Measurements from ENCODE around the gene ADCY2. TPM values are rescaled to one million over a fixed set of nuclear protein-coding genes. Genes with fewer than 3 reads are reported as not detected.

Gene ADCY2
- total and polyA plus RNA-seq, 2 of the 13 experiments (the other 11 are each of a cell fraction or from before 2014, with no cell fraction given), result not detected

- intact Hi-C loops (cut with micrococcal nuclease; ENCODE audit: unreplicated experiment), result no loop called here
Measured at GRCh38 chr5:7668627-7669026, 272.7 kb downstream of the ADCY2 start.

More at GRCh38 chr5:7668627-7669026, 272.7 kb downstream of the ADCY2 start:
- no peak for FAIRE-seq
- CTCF ChIA-PET (ENCODE audit: low intra/inter-chr PET ratio, low total read pairs), result no interaction called here
- no peak overlapping the region for H3K9ac ChIP-seq (ENCODE audit: insufficient read depth, low read depth, low read length)
- no peaks in the 10 kb centered on the region for H3K4me1 ChIP-seq (ENCODE audit: insufficient read depth, low read length)
- H3K36me3 ChIP-seq (replicated peaks in 1 of 2; ENCODE audit: control insufficient read depth in 1 of 2, insufficient read depth in 2 of 2, low read length in 2 of 2), result no peaks in the 10 kb centered on the region
- H3K4me2 ChIP-seq (ENCODE audit: low read depth, low read length), result no peak overlapping the region
- DNase-seq (ENCODE audit: low spot score), result no peak
- no peaks in the 10 kb centered on the region for H3K9me3 ChIP-seq (ENCODE audit: low read length)
- peaks cover 0 to 3% of the 10 kb centered on the region in 2 experiments; a peak in 1 of 5 replicates for H3K27me3 ChIP-seq (ENCODE audit: control insufficient read depth in 1 of 2, insufficient read depth in 2 of 2, low read length in 2 of 2)
- no TSS peak for BruUV-seq (replicated peaks)
- H3K27ac ChIP-seq (ENCODE audit: extremely low read length, insufficient read depth, low read length), result no peak overlapping the region
- H3K79me2 ChIP-seq (ENCODE audit: insufficient read depth, low read length), result no peaks in the 10 kb centered on the region
- no peak overlapping the region for H2AFZ ChIP-seq (ENCODE audit: low read length)
- no peaks in the 10 kb centered on the region for H4K20me1 ChIP-seq (ENCODE audit: insufficient read depth, low read length)
- H3K4me3 ChIP-seq (replicated peaks in 1 of 3; ENCODE audit: insufficient read depth in 1 of 3, low read depth in 2 of 3, low read length in 3 of 3), result no peak overlapping the region
- in situ Hi-C loops (cut with HindIII; ENCODE audit: extremely low pct_ligation_motif_present, low pct_unique_long_range_greater_than_20kb), result no loop called here
- TF ChIP-seq ZBTB14 (CRISPR knock-in tag; IDR thresholded peaks at IDR 0.05) (no peak), PAF1 (CRISPR knock-in tag; IDR thresholded peaks at IDR 0.05) (no peak), KAT2B (IDR thresholded peaks at IDR 0.05; ENCODE audit: borderline replicate concordance, low read depth, low read length) (no peak), ZNF547 (CRISPR knock-in tag; IDR thresholded peaks at IDR 0.05) (no peak), ZNF879 (CRISPR knock-in tag; IDR thresholded peaks at IDR 0.05) (no peak), NR2F6 (IDR thresholded peaks at IDR 0.05) (no peak), NR2F6 (CRISPR knock-in tag; IDR thresholded peaks at IDR 0.05) (no peak), ZNF619 (CRISPR knock-in tag; IDR thresholded peaks at IDR 0.05) (no peak), MTERF4 (CRISPR knock-in tag; IDR thresholded peaks at IDR 0.05) (no peak), ZNF329 (CRISPR knock-in tag; IDR thresholded peaks at IDR 0.05; ENCODE audit: low read depth) (no peak), SMAD1 (CRISPR knock-in tag; IDR thresholded peaks at IDR 0.05; ENCODE audit: borderline replicate concordance, low read depth) (no peak), SIN3A (IDR thresholded peaks at IDR 0.05; ENCODE audit: borderline replicate concordance, low read depth, low read length) (no peak), TRIM24 (CRISPR knock-in tag; IDR thresholded peaks at IDR 0.05) (no peak), ZNF616 (CRISPR knock-in tag; IDR thresholded peaks at IDR 0.05; ENCODE audit: low read depth) (no peak), PRDM15 (CRISPR knock-in tag; IDR thresholded peaks at IDR 0.05) (no peak)
- no peak for ATAC-seq
- POLR2A ChIA-PET, result no interaction called here
